Measurements from ENCODE around the gene CPNE8.

Gene CPNE8

GRCh38 chr12:38713294-38713693 is 192.1 kb downstream of the CPNE8 start:
- DNase-seq = no peak

GRCh38 chr12:38711054-38711453 is 194.3 kb downstream of the CPNE8 start:
- DNase-seq = no peak

- no peak for DNase-seq
Observed at GRCh38 chr12:38708466-38708865, 196.9 kb downstream of the CPNE8 start.

GRCh38 chr12:38707648-38708047 is 197.7 kb downstream of the CPNE8 start:
- no peak for DNase-seq

- no peak for DNase-seq
Observed at GRCh38 chr12:38697289-38697688, 208.1 kb downstream of the CPNE8 start.

- no peak for DNase-seq
Observed at GRCh38 chr12:38695057-38695456, 210.3 kb downstream of the CPNE8 start.

GRCh38 chr12:38691164-38691563 is 214.2 kb downstream of the CPNE8 start:
- DNase-seq = no peak

- no peak for DNase-seq
Observed at GRCh38 chr12:38690646-38691045, 214.7 kb downstream of the CPNE8 start.

- DNase-seq = no peak
Observed at GRCh38 chr12:38689704-38690103, 215.7 kb downstream of the CPNE8 start.

- no peak for DNase-seq
Observed at GRCh38 chr12:38689195-38689594, 216.2 kb downstream of the CPNE8 start.

GRCh38 chr12:38682521-38682920 is 222.9 kb downstream of the CPNE8 start:
- DNase-seq = no peak

- DNase-seq = no peak
Observed at GRCh38 chr12:38669530-38669929, 235.9 kb downstream of the CPNE8 start.

GRCh38 chr12:38669081-38669480 is 236.3 kb downstream of the CPNE8 start:
- no peak for DNase-seq

- no peak for DNase-seq
Observed at GRCh38 chr12:38666425-38666824, 239.0 kb downstream of the CPNE8 start.

GRCh38 chr12:38664661-38665269 is 240.6 kb downstream of the CPNE8 start:
- no peak for DNase-seq

GRCh38 chr12:38662829-38663228 is 242.6 kb downstream of the CPNE8 start:
- DNase-seq = no peak

GRCh38 chr12:38653650-38654049 is 251.7 kb downstream of the CPNE8 start:
- DNase-seq = no peak

GRCh38 chr12:38648813-38649212 is 256.6 kb downstream of the CPNE8 start:
- DNase-seq = no peak

GRCh38 chr12:38646146-38646545 is 259.2 kb downstream of the CPNE8 start:
- DNase-seq = no peak

GRCh38 chr12:38639625-38640024 is 265.8 kb downstream of the CPNE8 start:
- no peak for DNase-seq

GRCh38 chr12:38638401-38638800 is 267.0 kb downstream of the CPNE8 start:
- no peak for DNase-seq

GRCh38 chr12:38633511-38633910 is 271.9 kb downstream of the CPNE8 start:
- DNase-seq = no peak

- no peak for DNase-seq
Observed at GRCh38 chr12:38629064-38629463, 276.3 kb downstream of the CPNE8 start.

- DNase-seq = no peak
Observed at GRCh38 chr12:38628288-38628687, 277.1 kb downstream of the CPNE8 start.

- no peak for DNase-seq
Observed at GRCh38 chr12:38625306-38625705, 280.1 kb downstream of the CPNE8 start.

- no peak for DNase-seq
Observed at GRCh38 chr12:38614171-38614570, 291.2 kb downstream of the CPNE8 start.

Measured in activated gamma-delta T cell (primary cell).